BE2C (cell line): ENCODE data around the gene CLEC1A.

ENCODE experiments used
- DNase-seq: peaks from one replicate; pipeline ENCODE4 v3.0.0-alpha.2; 2020
- H3K27me3 ChIP-seq: fragments of 250-450 bp; sonication (Bioruptor Pico); 2 replicates; pipeline ENCODE4 v1.5.1; 2020; ENCODE audit warnings: mild to moderate bottlenecking
- H3K36me3 ChIP-seq: fragments of 250-450 bp; sonication (Bioruptor Pico); 2 replicates; pipeline ENCODE4 v1.5.1; 2020; ENCODE audit warnings: mild to moderate bottlenecking
- H3K4me1 ChIP-seq: fragments of 250-450 bp; sonication (Bioruptor Pico); 2 replicates; pipeline ENCODE4 v1.5.1; 2020
- H3K4me3 ChIP-seq: 2 replicates; pipeline ENCODE4 v1.5.1; 2011; ENCODE audit warnings: low read depth, low read length
- H3K9me3 ChIP-seq: fragments of 250-450 bp; sonication (Bioruptor Pico); 2 replicates; pipeline ENCODE4 v1.5.1; 2020
- CTCF ChIP-seq: IDR thresholded peaks from 2 replicates; pipeline ENCODE4 v1.5.1; 2012; ENCODE audit warnings: mild to moderate bottlenecking, low read depth, low read length

CLEC1A gene

GRCh38 chr12:10021342-10021741, 77.4 kb downstream of the CLEC1A start:
- no peak for DNase-seq
- Histone ChIP-seq H3K4me3 (no peak overlapping the region), H3K9me3 (no peaks in the 10 kb centered on the region), H3K4me1 (no peaks in the 10 kb centered on the region), H3K36me3 (no peaks in the 10 kb centered on the region), H3K27me3 (no peaks in the 10 kb centered on the region)
- no peak for TF ChIP-seq CTCF
